Fibroblast of lung (primary cell): ENCODE results near the gene RNF223.

Source experiments
- EZH2 ChIP-seq: IDR thresholded peaks from 2 replicates; pipeline ENCODE4 v1.5.1; 2012; ENCODE audit warnings: low read length, control low read depth, mild to moderate bottlenecking; ENCODE audit errors: missing control alignments
- TF ChIP-seq, protein P1 (sequence below), 2 donors: IDR thresholded peaks in 1 of 2; conservative IDR thresholded peaks in 1 of 2; 1 replicate in 1 of 2; 2 replicates in 1 of 2; pipeline ENCODE4 v1.5.1; 2011 to 2012; ENCODE audit warnings: low read length in 2 of 2, control low read depth in 1 of 2, inconsistent platforms in 1 of 2, low read depth in 1 of 2, mild to moderate bottlenecking in 1 of 2

DNA sequence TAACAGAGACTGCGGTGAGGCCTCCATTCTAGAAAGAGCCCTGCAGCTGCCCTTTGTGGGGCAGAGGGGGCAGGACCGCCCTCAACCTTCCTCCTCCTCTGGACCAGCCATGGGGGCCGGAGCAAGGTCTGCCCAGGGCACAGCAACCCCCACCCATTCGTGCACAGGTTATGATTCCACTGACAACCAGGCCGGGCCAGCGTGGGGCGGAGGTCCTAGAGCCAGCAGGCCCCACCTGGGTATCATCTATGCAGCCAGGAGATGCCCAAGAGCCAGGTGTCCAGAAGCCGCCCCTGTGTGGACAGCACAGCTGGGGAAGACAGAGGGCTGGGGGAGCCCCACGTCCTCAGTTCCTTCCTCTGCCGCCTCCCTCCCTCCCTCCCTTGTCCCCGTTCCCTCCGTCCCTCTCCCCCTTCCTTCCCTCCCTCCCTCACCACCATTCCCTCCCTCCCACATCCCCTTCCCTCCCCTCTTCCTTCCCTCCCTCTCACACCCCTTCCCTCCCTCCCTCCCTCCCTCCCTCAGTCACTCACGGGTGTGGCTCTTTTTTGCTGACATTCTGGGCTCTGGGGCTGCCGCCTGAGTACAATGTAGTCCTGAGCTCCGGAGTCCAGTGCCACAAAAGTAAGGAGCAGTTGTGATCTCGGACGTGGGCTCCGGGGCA is 12.3 kb downstream of the RNF223 start:
- TF ChIP-seq, protein P1, sequence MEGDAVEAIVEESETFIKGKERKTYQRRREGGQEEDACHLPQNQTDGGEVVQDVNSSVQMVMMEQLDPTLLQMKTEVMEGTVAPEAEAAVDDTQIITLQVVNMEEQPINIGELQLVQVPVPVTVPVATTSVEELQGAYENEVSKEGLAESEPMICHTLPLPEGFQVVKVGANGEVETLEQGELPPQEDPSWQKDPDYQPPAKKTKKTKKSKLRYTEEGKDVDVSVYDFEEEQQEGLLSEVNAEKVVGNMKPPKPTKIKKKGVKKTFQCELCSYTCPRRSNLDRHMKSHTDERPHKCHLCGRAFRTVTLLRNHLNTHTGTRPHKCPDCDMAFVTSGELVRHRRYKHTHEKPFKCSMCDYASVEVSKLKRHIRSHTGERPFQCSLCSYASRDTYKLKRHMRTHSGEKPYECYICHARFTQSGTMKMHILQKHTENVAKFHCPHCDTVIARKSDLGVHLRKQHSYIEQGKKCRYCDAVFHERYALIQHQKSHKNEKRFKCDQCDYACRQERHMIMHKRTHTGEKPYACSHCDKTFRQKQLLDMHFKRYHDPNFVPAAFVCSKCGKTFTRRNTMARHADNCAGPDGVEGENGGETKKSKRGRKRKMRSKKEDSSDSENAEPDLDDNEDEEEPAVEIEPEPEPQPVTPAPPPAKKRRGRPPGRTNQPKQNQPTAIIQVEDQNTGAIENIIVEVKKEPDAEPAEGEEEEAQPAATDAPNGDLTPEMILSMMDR (conservative IDR thresholded peaks at IDR 0.05 in 1 of 2, IDR thresholded peaks at IDR 0.05 in 1 of 2; ENCODE audit: low read depth in 1 of 2, low read length in 2 of 2) = no peak
- TF ChIP-seq EZH2 = no peak
